IMR-90 (cell line): ENCODE results near the gene AOPEP. TPM values are rescaled to one million over a fixed set of nuclear protein-coding genes. Genes with fewer than 3 reads are reported as not detected.

Experiments used
- ATAC-seq: fragments of 200-7000 bp; cut with Tn5 transposase; 2 replicates; pipeline ENCODE4 v1.9.1; 2020; ENCODE audit warnings: low read depth, mild to moderate bottlenecking, moderate library complexity
- BruUV-seq: library from RNA; stranded (reverse); fragments of 400-500 nt; replicated peaks from 2 replicates; lab custom pipeline; 2021; lab: Mats Ljungman, UMichigan
- CTCF ChIA-PET: fragments of 300-600 bp; formaldehyde crosslinking; extraction: SDS; loops from one replicate; lab custom pipeline; 2021; ENCODE audit warnings: antibody characterized with exemption; lab: Yijun Ruan, JAX
- POLR2A ChIA-PET: fragments of 300-600 bp; sonication (Branson Sonifier 250); formaldehyde crosslinking; loops from one replicate; lab custom pipeline; 2022; ENCODE audit warnings: antibody characterized with exemption; ENCODE audit not compliant: unreplicated experiment; lab: Charles Lee
- DNase-seq: peaks from one replicate; pipeline ENCODE4 v3.0.0; 2013
- H2AFZ ChIP-seq: replicated peaks from 2 replicates; pipeline ENCODE3; 2013; ENCODE audit warnings: low read length, mild to moderate bottlenecking; ENCODE audit not compliant: poor library complexity
- H2AK5ac ChIP-seq: 2 replicates; pipeline ENCODE4 v1.6.1; 2013; ENCODE audit warnings: low read depth, low read length, inconsistent platforms
- H2AK9ac ChIP-seq: replicated peaks from 2 replicates; pipeline ENCODE3; 2013; ENCODE audit warnings: mild to moderate bottlenecking, low read depth, low read length, moderate library complexity; ENCODE audit not compliant: poor library complexity
- H2BK120ac ChIP-seq: 2 replicates; pipeline ENCODE4 v1.6.1; 2013; ENCODE audit warnings: low read depth, low read length, inconsistent platforms
- H2BK15ac ChIP-seq: 3 replicates; pipeline ENCODE4 v1.6.1; 2013; ENCODE audit warnings: low read depth, low read length, inconsistent platforms
- H2BK20ac ChIP-seq: 2 replicates; pipeline ENCODE4 v1.6.1; 2013; ENCODE audit warnings: low read depth, mild to moderate bottlenecking, inconsistent platforms, low read length, moderate library complexity
- H2BK5ac ChIP-seq: 2 replicates; pipeline ENCODE4 v1.6.1; 2013; ENCODE audit warnings: mild to moderate bottlenecking, low read depth, low read length, inconsistent platforms; ENCODE audit not compliant: poor library complexity, severe bottlenecking
- H3K14ac ChIP-seq: replicated peaks from 2 replicates; pipeline ENCODE4 v1.6.1; 2013; ENCODE audit warnings: low read depth, low read length, inconsistent platforms
- H3K18ac ChIP-seq: 2 replicates; pipeline ENCODE4 v1.6.1; 2013; ENCODE audit warnings: low read depth, low read length, control low read depth
- H3K23ac ChIP-seq: 2 replicates; pipeline ENCODE4 v1.6.1; 2013; ENCODE audit warnings: low read depth, low read length, inconsistent platforms
- H3K27ac ChIP-seq: 2 replicates; pipeline ENCODE4 v1.5.1; 2013; ENCODE audit warnings: mild to moderate bottlenecking, control low read depth, low read length; ENCODE audit not compliant: insufficient read depth
- H3K27me3 ChIP-seq: 2 replicates; pipeline ENCODE4 v1.6.1; 2013; ENCODE audit warnings: low read length; ENCODE audit not compliant: control insufficient read depth, insufficient read depth
- H3K36me3 ChIP-seq: 2 replicates; pipeline ENCODE4 v1.6.1; 2013; ENCODE audit warnings: low read length, mixed read lengths; ENCODE audit not compliant: control insufficient read depth, insufficient read depth
- H3K4ac ChIP-seq: 2 replicates; pipeline ENCODE4 v1.6.1; 2013; ENCODE audit warnings: low read depth, low read length, inconsistent platforms
- H3K4me1 ChIP-seq: 2 replicates; pipeline ENCODE4 v1.6.1; 2013; ENCODE audit warnings: low read length, mixed read lengths; ENCODE audit not compliant: control insufficient read depth, insufficient read depth
- H3K4me2 ChIP-seq: 2 replicates; pipeline ENCODE4 v1.6.1; 2013; ENCODE audit warnings: low read depth, mild to moderate bottlenecking, control low read depth, low read length, moderate library complexity
- H3K4me3 ChIP-seq: 2 replicates; pipeline ENCODE4 v1.5.1; 2013; ENCODE audit warnings: low read depth, mild to moderate bottlenecking, control low read depth, low read length, moderate library complexity; ENCODE audit not compliant: insufficient read depth
- H3K56ac ChIP-seq: 2 replicates; pipeline ENCODE4 v1.6.1; 2013; ENCODE audit warnings: low read length, inconsistent platforms; ENCODE audit not compliant: insufficient read depth; ENCODE audit errors: extremely low read depth
- H3K79me1 ChIP-seq, 2 experiments: 2 replicates each; pipeline ENCODE4 v1.6.1; 2013; ENCODE audit warnings: low read length in 2 of 2, inconsistent platforms in 1 of 2, low read depth in 1 of 2
- H3K9ac ChIP-seq: 2 replicates; pipeline ENCODE4 v1.6.1; 2013; ENCODE audit warnings: low read depth, low read length, control low read depth
- H3K9me1 ChIP-seq: 2 replicates; pipeline ENCODE4 v1.6.1; 2013; ENCODE audit warnings: low read length, inconsistent platforms; ENCODE audit not compliant: insufficient read depth
- H3K9me3 ChIP-seq: 2 replicates; pipeline ENCODE4 v1.6.1; 2013; ENCODE audit warnings: low read length; ENCODE audit not compliant: control insufficient read depth, insufficient read depth
- H4K20me1 ChIP-seq: 2 replicates; pipeline ENCODE4 v1.6.1; 2013; ENCODE audit warnings: low read length, inconsistent platforms; ENCODE audit not compliant: insufficient read depth
- H4K5ac ChIP-seq: 2 replicates; pipeline ENCODE4 v1.6.1; 2013; ENCODE audit warnings: mild to moderate bottlenecking, low read depth, low read length, control low read depth
- H4K8ac ChIP-seq, 2 experiments: 2 replicates each; pipeline ENCODE4 v1.6.1; 2013; ENCODE audit warnings: low read depth in 2 of 2, low read length in 2 of 2, control low read depth in 1 of 2, inconsistent platforms in 1 of 2
- H4K91ac ChIP-seq: 2 replicates; pipeline ENCODE4 v1.6.1; 2013; ENCODE audit warnings: low read depth, low read length, inconsistent platforms; ENCODE audit not compliant: insufficient read depth
- CHD1 ChIP-seq: IDR thresholded peaks from 2 replicates; pipeline ENCODE4 v1.6.1; 2012; ENCODE audit warnings: low read depth, low read length, improper control_type of control experiment
- FOS ChIP-seq: fragments of 150-350 bp; IDR thresholded peaks from 2 replicates; pipeline ENCODE4 v1.6.1; 2016; ENCODE audit warnings: low read depth, low read length
- MAZ ChIP-seq: IDR thresholded peaks from 2 replicates; pipeline ENCODE4 v1.6.1; 2012; ENCODE audit warnings: low read depth, mild to moderate bottlenecking, low read length, improper control_type of control experiment, moderate library complexity, borderline replicate concordance
- MXI1 ChIP-seq: IDR thresholded peaks from 2 replicates; pipeline ENCODE4 v1.6.1; 2012; ENCODE audit warnings: low read depth, mild to moderate bottlenecking, low read length, moderate library complexity, borderline replicate concordance
- POLR2A ChIP-seq: IDR thresholded peaks from 2 replicates; pipeline ENCODE4 v1.6.1; 2012; ENCODE audit warnings: mild to moderate bottlenecking, low read depth, low read length
- SMC3 ChIP-seq: fragments of 150-350 bp; IDR thresholded peaks from 2 replicates; pipeline ENCODE4 v1.6.1; 2016; ENCODE audit warnings: low read depth, mild to moderate bottlenecking, antibody characterized with exemption, low read length, moderate library complexity
- WGBS, 2 experiments: methylation state at CpG; one replicate each; pipeline versions ENCODE4 v1.1.5 to v1.1.7; 2013; ENCODE audit warnings: missing lambda C conversion rate in 2 of 2; ENCODE audit not compliant: insufficient read length in 1 of 2; ENCODE audit errors: extremely low coverage in 2 of 2; 5-methylcytosine and 5-hydroxymethylcytosine counted together
- dilution Hi-C: fragments of 300-500 bp; cut with HindIII; formaldehyde crosslinking; loops from one replicate; pipeline ENCODE4 v1.14.3; 2018; ENCODE audit warnings: low sequenced_read_pairs; ENCODE audit not compliant: unreplicated experiment
- in situ Hi-C: fragments of 300-500 bp; cut with MboI; formaldehyde crosslinking; loops from 3 replicates; pipeline ENCODE4 v1.14.3; 2019; ENCODE audit warnings: low sequenced_read_pairs, inconsistent platforms, mixed read lengths
- intact Hi-C: fragments of 100-400 bp; cut with micrococcal nuclease; formaldehyde crosslinking; loops from 2 replicates; pipeline ENCODE4 v1.10.0; 2022
- polyA plus RNA-seq, 3 experiments: library from polyadenylated mRNA; depleted of rRNA; stranded (reverse); fragments of >200 nt; gene quantifications; 2 replicates each; pipeline ENCODE4 v1.2.3, GENCODE V29; 2012; ENCODE audit warnings: low replicate concordance in 1 of 3
- total RNA-seq: library from RNA; depleted of rRNA; stranded (reverse); fragments of >200 nt; gene quantifications from 2 replicates; pipeline ENCODE4 v1.2.3, GENCODE V29; 2012
- TF ChIP-seq, protein P1 (sequence below): fragments of 150-350 bp; IDR thresholded peaks from 2 replicates; pipeline ENCODE4 v1.6.1; 2017; ENCODE audit warnings: mild to moderate bottlenecking, antibody characterized with exemption, low read length, low read depth
- TF ChIP-seq, protein P2 (sequence below): conservative IDR thresholded peaks from 2 replicates; pipeline ENCODE4 v1.5.1; 2012; ENCODE audit warnings: mild to moderate bottlenecking, low read depth, low read length, improper control_type of control experiment

Gene AOPEP
- total and polyA plus RNA-seq, 2 of the 4 experiments (the other 2 are of a cell fraction), result 34.9 to 38.7 TPM

DNA sequence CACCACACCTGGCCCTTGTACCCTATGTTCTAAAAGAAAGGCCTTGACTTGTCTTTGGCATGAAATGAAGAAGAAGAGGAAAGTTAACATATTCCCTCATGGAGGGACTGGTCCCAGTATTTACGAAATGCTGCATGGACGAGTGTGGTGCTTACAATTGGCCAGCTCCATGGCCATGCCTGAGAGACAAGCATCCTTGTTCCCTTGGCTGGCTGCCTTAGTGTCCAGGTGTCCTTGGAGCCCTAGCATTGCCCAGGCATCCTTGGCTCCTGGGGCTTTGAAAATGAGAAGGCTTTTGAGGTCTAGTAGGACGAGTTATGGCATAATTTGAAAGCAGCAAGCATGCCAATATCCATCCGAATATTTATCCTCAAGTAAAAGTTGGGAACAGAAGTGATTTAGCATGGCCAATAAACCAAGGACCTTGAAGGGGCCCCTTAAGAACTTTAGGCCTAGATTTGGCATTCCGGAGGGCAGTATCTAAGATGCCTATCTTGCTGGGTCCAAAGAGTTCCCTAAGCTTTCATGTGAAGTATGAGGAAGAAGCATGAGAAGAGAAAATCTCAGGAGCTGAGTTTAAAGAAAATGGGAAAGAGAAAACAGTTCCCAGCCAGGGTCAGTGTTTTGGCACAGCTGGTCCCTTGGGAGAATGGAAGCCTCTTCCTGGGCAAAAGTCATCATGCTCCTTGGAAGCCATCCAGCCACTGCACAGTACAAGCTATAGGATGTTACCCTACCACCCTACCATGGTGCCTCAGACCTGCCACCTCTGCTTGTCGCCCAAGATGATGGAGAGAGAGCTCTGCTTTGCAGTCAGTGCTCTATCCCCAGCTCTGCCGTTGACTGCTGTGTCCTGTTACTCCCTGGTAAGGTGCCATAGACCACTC, 91.0 kb downstream of the AOPEP start (continued):
- TF ChIP-seq, protein P1, sequence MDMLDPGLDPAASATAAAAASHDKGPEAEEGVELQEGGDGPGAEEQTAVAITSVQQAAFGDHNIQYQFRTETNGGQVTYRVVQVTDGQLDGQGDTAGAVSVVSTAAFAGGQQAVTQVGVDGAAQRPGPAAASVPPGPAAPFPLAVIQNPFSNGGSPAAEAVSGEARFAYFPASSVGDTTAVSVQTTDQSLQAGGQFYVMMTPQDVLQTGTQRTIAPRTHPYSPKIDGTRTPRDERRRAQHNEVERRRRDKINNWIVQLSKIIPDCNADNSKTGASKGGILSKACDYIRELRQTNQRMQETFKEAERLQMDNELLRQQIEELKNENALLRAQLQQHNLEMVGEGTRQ, result no peak

DNA sequence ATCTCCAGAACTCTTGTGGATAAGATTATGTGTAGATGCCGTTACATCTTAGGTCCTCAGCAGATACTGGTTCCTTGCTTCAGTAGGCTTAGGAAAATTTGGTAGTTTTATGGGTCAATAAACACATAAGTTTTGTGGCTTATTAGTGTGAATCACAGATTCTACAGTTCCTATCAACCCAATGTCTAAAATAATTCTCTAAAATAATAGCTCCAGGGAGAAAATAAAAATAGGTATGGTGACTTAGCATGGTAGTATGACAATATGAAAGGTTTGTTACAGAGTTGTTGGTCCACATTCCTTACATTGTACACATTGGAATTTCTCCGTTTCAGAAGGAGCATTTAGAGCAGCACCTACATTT, 91.7 kb downstream of the AOPEP start:
- ChIA-PET CTCF (interaction anchor here (1.3 kb wide), 1 partner anchor 309 kb away, joined by 3 read pairs; no protein-coding TSS in a partner anchor), POLR2A (no interaction called here)
- WGBS, 2 experiments, result no CpG with 5 or more reads among the region's 2 CpGs
- no peaks in the 10 kb centered on the region for H3K9me3 ChIP-seq
- no peak overlapping the region for H3K9ac ChIP-seq
- no peak overlapping the region for H3K56ac ChIP-seq
- H4K91ac ChIP-seq, result no peak overlapping the region
- no peak overlapping the region for H2BK20ac ChIP-seq
- ATAC-seq, result no peak
- H2AK5ac ChIP-seq, result peak overlapping the region; percentile 69; the same call in 1 of the 2 replicates
- H3K4me3 ChIP-seq, result no peak overlapping the region
- in situ Hi-C loops, result no loop called here
- peak overlapping the region; percentile 21; the same call in 1 of the 2 replicates for H2BK120ac ChIP-seq
- no peak overlapping the region for H2BK5ac ChIP-seq
- H3K18ac ChIP-seq, result peak overlapping the region; percentile 58; the same call in 1 of the 2 replicates
- H2AFZ ChIP-seq, result no peak overlapping the region
- H3K27ac ChIP-seq, result no peak overlapping the region
- no peak overlapping the region; a peak in 1 of 4 replicates for H4K8ac ChIP-seq
- H3K36me3 ChIP-seq, result peaks cover 2% of the 10 kb centered on the region; the same call in 1 of the 2 replicates
- dilution Hi-C loops, result no loop called here
- no TSS peak for BruUV-seq
- H3K4me1 ChIP-seq, result peaks cover 18% of the 10 kb centered on the region
- peak overlapping the region; percentile 16; the same call in 1 of the 2 replicates for H3K4me2 ChIP-seq
- H2BK15ac ChIP-seq, result peak overlapping the region; percentile 25; the same call in 1 of the 3 replicates
- no peak for TF ChIP-seq CHD1
- TF ChIP-seq, protein P2, sequence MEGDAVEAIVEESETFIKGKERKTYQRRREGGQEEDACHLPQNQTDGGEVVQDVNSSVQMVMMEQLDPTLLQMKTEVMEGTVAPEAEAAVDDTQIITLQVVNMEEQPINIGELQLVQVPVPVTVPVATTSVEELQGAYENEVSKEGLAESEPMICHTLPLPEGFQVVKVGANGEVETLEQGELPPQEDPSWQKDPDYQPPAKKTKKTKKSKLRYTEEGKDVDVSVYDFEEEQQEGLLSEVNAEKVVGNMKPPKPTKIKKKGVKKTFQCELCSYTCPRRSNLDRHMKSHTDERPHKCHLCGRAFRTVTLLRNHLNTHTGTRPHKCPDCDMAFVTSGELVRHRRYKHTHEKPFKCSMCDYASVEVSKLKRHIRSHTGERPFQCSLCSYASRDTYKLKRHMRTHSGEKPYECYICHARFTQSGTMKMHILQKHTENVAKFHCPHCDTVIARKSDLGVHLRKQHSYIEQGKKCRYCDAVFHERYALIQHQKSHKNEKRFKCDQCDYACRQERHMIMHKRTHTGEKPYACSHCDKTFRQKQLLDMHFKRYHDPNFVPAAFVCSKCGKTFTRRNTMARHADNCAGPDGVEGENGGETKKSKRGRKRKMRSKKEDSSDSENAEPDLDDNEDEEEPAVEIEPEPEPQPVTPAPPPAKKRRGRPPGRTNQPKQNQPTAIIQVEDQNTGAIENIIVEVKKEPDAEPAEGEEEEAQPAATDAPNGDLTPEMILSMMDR, result no peak
- no peak for TF ChIP-seq MXI1
- TF ChIP-seq MAZ, result no peak
- no peak for TF ChIP-seq FOS
- TF ChIP-seq POLR2A, result no peak
- TF ChIP-seq SMC3, result no peak
- H4K5ac ChIP-seq, result peak overlapping the region; percentile 40; the same call in 1 of the 2 replicates
- no peak overlapping the region for H2AK9ac ChIP-seq
- no peak overlapping the region; the same call in 1 of the 2 replicates for H3K23ac ChIP-seq
- H3K14ac ChIP-seq, result 0 out of 2 replicates have a peak overlapping the region, but pooled peaks have one; percentile 42
- no peaks in the 10 kb centered on the region for H3K27me3 ChIP-seq
- 0 out of 2 replicates have a peak overlapping the region, but pooled peaks have one; percentile 33 for H3K4ac ChIP-seq
- H3K79me1 ChIP-seq, result peaks cover 0 to 9% of the 10 kb centered on the region in 2 experiments; a peak in 1 of 4 replicates
- intact Hi-C loops, result no loop called here
- DNase-seq, result no peak
- peaks cover 8% of the 10 kb centered on the region for H3K9me1 ChIP-seq
- H4K20me1 ChIP-seq, result peaks cover 9% of the 10 kb centered on the region; the same call in 1 of the 2 replicates
